HepG2 (cell line): ENCODE measurements around the gene BPIFB6. TPM values are rescaled to one million over a fixed set of nuclear protein-coding genes. Genes with fewer than 3 reads are reported as not detected.

ENCODE experiments used
- ELF3 ChIP-seq: IDR thresholded peaks from 2 replicates; pipeline ENCODE4 v1.6.1; 2016; ENCODE audit warnings: missing genetic modification reagents, missing compliant biosample characterization
- EZH2 ChIP-seq: conservative IDR thresholded peaks from 2 replicates; pipeline ENCODE4 v1.6.1; 2012; ENCODE audit warnings: mild to moderate bottlenecking, low read depth, low read length, moderate library complexity
- HES4 ChIP-seq: sonication (generic); formaldehyde crosslinking; IDR thresholded peaks from 2 replicates; pipeline ENCODE4 v1.9.0; 2021; ENCODE audit warnings: mild to moderate bottlenecking, missing genetic modification reagents, borderline replicate concordance
- KAT2B ChIP-seq: fragments of 150-350 bp; IDR thresholded peaks from 2 replicates; pipeline ENCODE4 v1.6.1; 2014; ENCODE audit warnings: low read depth, low read length, borderline replicate concordance
- KDM1A ChIP-seq: IDR thresholded peaks from 2 replicates; pipeline ENCODE4 v1.6.1; 2016; ENCODE audit warnings: missing compliant biosample characterization
- KLF15 ChIP-seq: sonication (generic); formaldehyde crosslinking; IDR thresholded peaks from 2 replicates; pipeline ENCODE4 v1.8.1; 2023; ENCODE audit warnings: borderline replicate concordance, mild to moderate bottlenecking, inconsistent platforms, missing genetic modification reagents, mixed read lengths
- MYNN ChIP-seq: sonication (generic); formaldehyde crosslinking; IDR thresholded peaks from 2 replicates; pipeline ENCODE4 v1.4.0; 2020; ENCODE audit warnings: mild to moderate bottlenecking, low read depth, missing genetic modification reagents
- NCOA5 ChIP-seq: sonication (generic); formaldehyde crosslinking; IDR thresholded peaks from 2 replicates; pipeline ENCODE4 v1.4.0; 2020; ENCODE audit warnings: missing genetic modification reagents
- PHF8 ChIP-seq: sonication (generic); formaldehyde crosslinking; IDR thresholded peaks from 2 replicates; pipeline ENCODE4 v1.5.0; 2020; ENCODE audit warnings: missing genetic modification reagents
- REXO4 ChIP-seq: sonication (generic); formaldehyde crosslinking; IDR thresholded peaks from 2 replicates; pipeline ENCODE4 v1.8.0; 2022; ENCODE audit warnings: missing genetic modification reagents, mild to moderate bottlenecking, borderline replicate concordance
- RFXAP ChIP-seq: sonication (generic); formaldehyde crosslinking; IDR thresholded peaks from 2 replicates; pipeline ENCODE4 v1.4.0; 2020; ENCODE audit warnings: missing genetic modification reagents, borderline replicate concordance
- TCF12 ChIP-seq, 2 experiments: fragments of 450-650 bp in 1 of 2; sonication (generic) in 1 of 2; formaldehyde crosslinking in 1 of 2; IDR thresholded peaks; 2 replicates each; pipeline versions ENCODE4 v1.6.1 to v1.8.0; 2017 to 2022; ENCODE audit warnings: antibody characterized with exemption in 1 of 2, mild to moderate bottlenecking in 1 of 2, missing genetic modification reagents in 1 of 2, moderate library complexity in 1 of 2
- XRCC5 ChIP-seq: fragments of 200-400 bp; formaldehyde crosslinking; optimal IDR thresholded peaks from 2 replicates; pipeline ENCODE3; 2017; ENCODE audit warnings: mild to moderate bottlenecking, low read length
- ZBTB37 ChIP-seq: sonication (generic); formaldehyde crosslinking; IDR thresholded peaks from 2 replicates; pipeline ENCODE4 v1.4.0; 2020; ENCODE audit warnings: mild to moderate bottlenecking, missing genetic modification reagents
- ZFP82 ChIP-seq: sonication (generic); formaldehyde crosslinking; IDR thresholded peaks from 2 replicates; pipeline ENCODE4 v1.5.1; 2020; ENCODE audit warnings: mild to moderate bottlenecking, missing genetic modification reagents, borderline replicate concordance
- ZMAT3 ChIP-seq: sonication (generic); formaldehyde crosslinking; conservative IDR thresholded peaks from 2 replicates; pipeline ENCODE4 v1.7.0; 2021; ENCODE audit warnings: missing genetic modification reagents
- ZNF276 ChIP-seq: sonication (generic); formaldehyde crosslinking; IDR thresholded peaks from 2 replicates; pipeline ENCODE4 v1.4.0; 2020; ENCODE audit warnings: mild to moderate bottlenecking, low read depth, missing genetic modification reagents
- ZNF562 ChIP-seq: sonication (generic); formaldehyde crosslinking; IDR thresholded peaks from 2 replicates; pipeline ENCODE4 v1.8.0; 2022; ENCODE audit warnings: missing genetic modification reagents, borderline replicate concordance
- ZNF691 ChIP-seq: sonication (generic); formaldehyde crosslinking; IDR thresholded peaks from 2 replicates; pipeline ENCODE4 v1.4.0; 2020; ENCODE audit warnings: missing genetic modification reagents, low read depth, mild to moderate bottlenecking, borderline replicate concordance
- ZNF770 ChIP-seq: sonication (generic); formaldehyde crosslinking; IDR thresholded peaks from 2 replicates; pipeline ENCODE4 v1.5.0; 2020; ENCODE audit warnings: mild to moderate bottlenecking, missing genetic modification reagents
- ZNF780A ChIP-seq: sonication (generic); formaldehyde crosslinking; IDR thresholded peaks from 2 replicates; pipeline ENCODE4 v1.8.0; 2022; ENCODE audit warnings: mild to moderate bottlenecking, missing genetic modification reagents, moderate library complexity
- ZNF782 ChIP-seq: sonication (generic); formaldehyde crosslinking; IDR thresholded peaks from 2 replicates; pipeline ENCODE4 v1.4.0; 2020; ENCODE audit warnings: missing genetic modification reagents, mild to moderate bottlenecking, borderline replicate concordance
- polyA plus RNA-seq, 8 experiments: library from polyadenylated mRNA; depleted of rRNA in 3 of 8; stranded (reverse) in 7 of 8; unstranded in 1 of 8; fragments of >200 nt; fragmentation: Illumina TruSeq in 4 of 8; extraction: Trizol in 4 of 8; gene quantifications; 2 replicates each; pipeline versions ENCODE4 v1.2.1 to v1.2.3, GENCODE V29; 2011 to 2016; ENCODE audit warnings: low read depth in 4 of 8, missing spikeins in 1 of 8, mixed read lengths in 1 of 8; ENCODE audit not compliant: insufficient read depth in 1 of 8
- total RNA-seq, 5 experiments: library from RNA; depleted of rRNA; stranded (reverse); fragments of >200 nt; fragmentation: Illumina TruSeq; extraction: Trizol; gene quantifications; 2 replicates each; pipeline ENCODE4 v1.2.3, GENCODE V29; 2016; ENCODE audit warnings: low read depth in 1 of 5

BPIFB6 gene
- total and polyA plus RNA-seq, 2 of the 13 experiments (the other 11 are each of a cell fraction or from before 2014, with no cell fraction given) = 0.13 to 1.7 TPM

GRCh38 chr20:33006776-33007375 is 24.6 kb upstream of the BPIFB6 start (continued):
- TF ChIP-seq REXO4 (CRISPR knock-in tag) (no peak), PHF8 (CRISPR knock-in tag) (no peak), MYNN (CRISPR knock-in tag) (peak; percentile 23; the same call in 1 of the 2 replicates), ZNF782 (no peak), ZNF770 (CRISPR knock-in tag) (no peak), HES4 (CRISPR knock-in tag) (0 out of 2 replicates have a peak, but pooled peaks have one; percentile 52), NCOA5 (CRISPR knock-in tag) (no peak), KLF15 (CRISPR knock-in tag) (no peak), EZH2 (no peak), ZNF562 (CRISPR knock-in tag) (no peak), ZNF276 (0 out of 2 replicates have a peak, but pooled peaks have one; percentile 6), KAT2B (no peak), ZNF780A (CRISPR knock-in tag) (peak; percentile 80; the same call in 1 of the 2 replicates), ZBTB37 (no peak), RFXAP (CRISPR knock-in tag) (no peak), ZNF691 (CRISPR knock-in tag) (peak; percentile 87), ZMAT3 (CRISPR knock-in tag) (peak; percentile 35; the same call in 1 of the 2 replicates), ZFP82 (CRISPR knock-in tag) (no peak), KDM1A (CRISPR knock-in tag) (peak; percentile 37; the same call in 1 of the 2 replicates), XRCC5 (no peak), ELF3 (no peak), TCF12 (IDR thresholded peaks at IDR 0.05) (no peak), TCF12 (CRISPR knock-in tag; IDR thresholded peaks at IDR 0.05) (no peak)
